Activated B cell treated with CpG ODN at 0.5 μM for 24 hours (primary cell): ENCODE results near the gene CST8. TPM values are rescaled to one million over a fixed set of nuclear protein-coding genes. Genes with fewer than 3 reads are reported as not detected.

Source experiments
- ATAC-seq: fragments of 200-7000 bp; cut with Tn5 transposase; one replicate; pipeline ENCODE4 v1.10.0; 2021; ENCODE audit warnings: low read depth, mild to moderate bottlenecking, moderate library complexity
- CTCF ChIA-PET: fragments of 350-600 bp; sonication (Branson Sonifier 250); formaldehyde crosslinking; loops from one replicate; lab custom pipeline; 2021; ENCODE audit warnings: antibody characterized with exemption; lab: Charles Lee
- POLR2A ChIA-PET: fragments of 350-600 bp; sonication (Branson Sonifier 250); formaldehyde crosslinking; loops from one replicate; lab custom pipeline; 2021; ENCODE audit warnings: antibody characterized with exemption; lab: Charles Lee
- DNase-seq: peaks from one replicate; pipeline ENCODE4 v3.0.0; 2022
- H3K27ac Mint-ChIP-seq: one replicate; pipeline ENCODE4 v1.8.0; 2020; ENCODE audit warnings: mixed read lengths
- H3K27me3 Mint-ChIP-seq: one replicate; pipeline ENCODE4 v1.8.0; 2021; ENCODE audit warnings: mixed read lengths
- H3K36me3 Mint-ChIP-seq: one replicate; pipeline ENCODE4 v1.8.0; 2021; ENCODE audit warnings: low read depth, mixed read lengths
- H3K4me1 Mint-ChIP-seq: one replicate; pipeline ENCODE4 v1.8.0; 2021; ENCODE audit warnings: mixed read lengths
- H3K4me3 Mint-ChIP-seq: one replicate; pipeline ENCODE4 v1.8.0; 2020; ENCODE audit warnings: mild to moderate bottlenecking, mixed read lengths
- H3K9me3 Mint-ChIP-seq: one replicate; pipeline ENCODE4 v1.8.0; 2020; ENCODE audit warnings: mixed read lengths
- CTCF ChIP-seq: fragments of 200-600 bp; IDR thresholded peaks from one replicate; pipeline ENCODE4 v1.8.0; 2022; ENCODE audit warnings: antibody characterized with exemption, mild to moderate bottlenecking
- intact Hi-C: fragments of 100-400 bp; cut with micrococcal nuclease; formaldehyde crosslinking; loops from one replicate; pipeline ENCODE4 v1.15.1; 2024
- total RNA-seq: library from RNA; stranded (reverse); gene quantifications from 2 replicates; pipeline ENCODE4 v1.2.3, GENCODE V29; 2022

Gene CST8
- total RNA-seq, 1 donor from 2014 or later, result not detected

- POLR2A ChIA-PET, result no interaction called here
- intact Hi-C loops, result no loop called here
- no peaks in the 10 kb centered on the region for H3K4me1 Mint-ChIP-seq
- H3K36me3 Mint-ChIP-seq, result no peaks in the 10 kb centered on the region
- no peak overlapping the region for H3K27ac Mint-ChIP-seq
- ATAC-seq (no peak), DNase-seq (no peak)
- no peaks in the 10 kb centered on the region for H3K27me3 Mint-ChIP-seq
- no peaks in the 10 kb centered on the region for H3K9me3 Mint-ChIP-seq
- no peak for TF ChIP-seq CTCF
- H3K4me3 Mint-ChIP-seq, result no peak overlapping the region
- CTCF ChIA-PET, result no interaction called here
Observed at GRCh38 chr20:23519556-23519955, 28.6 kb downstream of the CST8 start.

- no peak for ATAC-seq
Observed at GRCh38 chr20:23520185-23520584, 29.3 kb downstream of the CST8 start.

GRCh38 chr20:23524146-23524545 is 33.2 kb downstream of the CST8 start:
- no peak overlapping the region for H3K4me3 Mint-ChIP-seq
- H3K27ac Mint-ChIP-seq, result no peak overlapping the region

More at GRCh38 chr20:23520185-23520584, 29.3 kb downstream of the CST8 start:
- ChIA-PET POLR2A (no interaction called here), CTCF (no interaction called here)
- H3K4me1 Mint-ChIP-seq, result no peaks in the 10 kb centered on the region
- H3K9me3 Mint-ChIP-seq, result no peaks in the 10 kb centered on the region
- H3K27ac Mint-ChIP-seq, result no peak overlapping the region
- intact Hi-C loops, result no loop called here
- no peaks in the 10 kb centered on the region for H3K36me3 Mint-ChIP-seq
- TF ChIP-seq CTCF, result no peak
- DNase-seq, result no peak
- H3K4me3 Mint-ChIP-seq, result no peak overlapping the region
- H3K27me3 Mint-ChIP-seq, result no peaks in the 10 kb centered on the region

GRCh38 chr20:23526850-23527249 is 35.9 kb downstream of the CST8 start:
- Mint-ChIP-seq H3K27me3 (no peaks in the 10 kb centered on the region), H3K4me1 (no peaks in the 10 kb centered on the region), H3K4me3 (no peak overlapping the region), H3K27ac (no peak overlapping the region), H3K9me3 (peaks cover 9% of the 10 kb centered on the region), H3K36me3 (no peaks in the 10 kb centered on the region)
- TF ChIP-seq CTCF, result no peak
- no peak for ATAC-seq
- intact Hi-C loops, result no loop called here
- no peak for DNase-seq
- CTCF ChIA-PET, result no interaction called here
- POLR2A ChIA-PET, result no interaction called here

More at GRCh38 chr20:23524146-23524545, 33.2 kb downstream of the CST8 start:
- H3K27me3 Mint-ChIP-seq, result no peaks in the 10 kb centered on the region
- H3K4me1 Mint-ChIP-seq, result no peaks in the 10 kb centered on the region
- peaks cover 9% of the 10 kb centered on the region for H3K9me3 Mint-ChIP-seq
- no peak for TF ChIP-seq CTCF
- no peaks in the 10 kb centered on the region for H3K36me3 Mint-ChIP-seq
- intact Hi-C loops, result no loop called here
- CTCF ChIA-PET, result no interaction called here
- DNase-seq, result no peak
- POLR2A ChIA-PET, result no interaction called here
- ATAC-seq, result no peak

- Mint-ChIP-seq H3K9me3 (peaks cover 9% of the 10 kb centered on the region), H3K4me1 (no peaks in the 10 kb centered on the region), H3K27me3 (no peaks in the 10 kb centered on the region), H3K27ac (no peak overlapping the region), H3K4me3 (no peak overlapping the region), H3K36me3 (no peaks in the 10 kb centered on the region)
- intact Hi-C loops, result no loop called here
- TF ChIP-seq CTCF, result no peak
- DNase-seq, result no peak
- CTCF ChIA-PET, result no interaction called here
- POLR2A ChIA-PET, result no interaction called here
- no peak for ATAC-seq
Observed at GRCh38 chr20:23528867-23529431, 38.0 kb downstream of the CST8 start.
